ENCODE measurements around the gene RAI2. TPM values are rescaled to one million over a fixed set of nuclear protein-coding genes. Genes with fewer than 3 reads are reported as not detected.
A peak's percentile ranks its signal among the peaks of the same experiment; 100 is the strongest.

RAI2 gene
- total RNA-seq, 1 donor from 2014 or later: 0.17 TPM

- no peak for DNase-seq (ENCODE audit: low read depth)
- TF ChIP-seq, protein P1, sequence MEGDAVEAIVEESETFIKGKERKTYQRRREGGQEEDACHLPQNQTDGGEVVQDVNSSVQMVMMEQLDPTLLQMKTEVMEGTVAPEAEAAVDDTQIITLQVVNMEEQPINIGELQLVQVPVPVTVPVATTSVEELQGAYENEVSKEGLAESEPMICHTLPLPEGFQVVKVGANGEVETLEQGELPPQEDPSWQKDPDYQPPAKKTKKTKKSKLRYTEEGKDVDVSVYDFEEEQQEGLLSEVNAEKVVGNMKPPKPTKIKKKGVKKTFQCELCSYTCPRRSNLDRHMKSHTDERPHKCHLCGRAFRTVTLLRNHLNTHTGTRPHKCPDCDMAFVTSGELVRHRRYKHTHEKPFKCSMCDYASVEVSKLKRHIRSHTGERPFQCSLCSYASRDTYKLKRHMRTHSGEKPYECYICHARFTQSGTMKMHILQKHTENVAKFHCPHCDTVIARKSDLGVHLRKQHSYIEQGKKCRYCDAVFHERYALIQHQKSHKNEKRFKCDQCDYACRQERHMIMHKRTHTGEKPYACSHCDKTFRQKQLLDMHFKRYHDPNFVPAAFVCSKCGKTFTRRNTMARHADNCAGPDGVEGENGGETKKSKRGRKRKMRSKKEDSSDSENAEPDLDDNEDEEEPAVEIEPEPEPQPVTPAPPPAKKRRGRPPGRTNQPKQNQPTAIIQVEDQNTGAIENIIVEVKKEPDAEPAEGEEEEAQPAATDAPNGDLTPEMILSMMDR (conservative IDR thresholded peaks at IDR 0.05; ENCODE audit: low read depth, low read length): no peak
- H3K4me3 ChIP-seq (ENCODE audit: low read depth, low read length): no peak overlapping the region
Measured at GRCh38 chrX:17848545-17849265, 12.4 kb downstream of the RAI2 start.

DNA sequence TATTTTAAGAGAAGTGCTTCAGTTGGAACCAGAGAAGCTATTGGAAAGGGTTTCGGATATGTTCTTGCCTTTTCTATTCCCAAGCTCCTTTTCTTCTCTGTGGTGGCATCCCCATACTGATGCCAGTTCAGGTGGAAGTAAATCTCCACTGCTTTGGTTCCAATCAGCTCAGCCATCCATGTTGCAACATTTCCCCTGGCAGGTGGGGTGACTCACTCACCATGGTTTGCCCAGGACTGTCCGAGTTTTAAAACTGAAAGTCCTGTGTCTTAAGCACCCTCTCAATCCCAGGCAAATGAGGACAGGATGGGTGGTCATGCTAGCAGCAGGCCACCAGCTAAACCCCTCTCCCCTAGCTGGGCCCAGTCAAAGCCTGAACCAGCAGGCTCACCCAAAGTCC, 15.1 kb downstream of the RAI2 start:
- H3K4me3 ChIP-seq (ENCODE audit: low read depth, low read length): no peak overlapping the region
- DNase-seq (ENCODE audit: low read depth): no peak
- TF ChIP-seq, protein P1 (conservative IDR thresholded peaks at IDR 0.05; ENCODE audit: low read depth, low read length): no peak

DNA sequence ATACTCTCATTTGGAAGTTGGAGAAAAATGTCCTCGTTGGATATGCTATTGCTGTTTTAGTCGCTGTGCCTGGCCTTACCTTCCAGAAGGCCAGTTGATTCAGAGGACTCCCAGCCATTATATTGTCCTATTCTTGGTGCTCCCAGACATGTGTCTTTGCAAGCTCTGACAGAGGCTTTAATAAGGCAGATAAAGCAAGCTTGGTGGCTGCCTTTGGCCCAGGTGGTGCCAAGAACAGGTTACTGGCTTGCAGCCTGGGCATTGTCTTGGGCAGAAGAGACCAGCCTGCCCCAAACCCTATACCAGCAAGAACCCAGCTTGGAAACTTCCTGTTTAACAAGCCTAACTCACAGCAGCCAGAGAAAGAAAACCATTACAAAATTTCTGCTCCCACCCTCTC, 16.9 kb downstream of the RAI2 start:
- TF ChIP-seq, protein P1 (conservative IDR thresholded peaks at IDR 0.05; ENCODE audit: low read depth, low read length): no peak
- no peak for DNase-seq (ENCODE audit: low read depth)
- H3K4me3 ChIP-seq (ENCODE audit: low read depth, low read length): no peak overlapping the region

DNA sequence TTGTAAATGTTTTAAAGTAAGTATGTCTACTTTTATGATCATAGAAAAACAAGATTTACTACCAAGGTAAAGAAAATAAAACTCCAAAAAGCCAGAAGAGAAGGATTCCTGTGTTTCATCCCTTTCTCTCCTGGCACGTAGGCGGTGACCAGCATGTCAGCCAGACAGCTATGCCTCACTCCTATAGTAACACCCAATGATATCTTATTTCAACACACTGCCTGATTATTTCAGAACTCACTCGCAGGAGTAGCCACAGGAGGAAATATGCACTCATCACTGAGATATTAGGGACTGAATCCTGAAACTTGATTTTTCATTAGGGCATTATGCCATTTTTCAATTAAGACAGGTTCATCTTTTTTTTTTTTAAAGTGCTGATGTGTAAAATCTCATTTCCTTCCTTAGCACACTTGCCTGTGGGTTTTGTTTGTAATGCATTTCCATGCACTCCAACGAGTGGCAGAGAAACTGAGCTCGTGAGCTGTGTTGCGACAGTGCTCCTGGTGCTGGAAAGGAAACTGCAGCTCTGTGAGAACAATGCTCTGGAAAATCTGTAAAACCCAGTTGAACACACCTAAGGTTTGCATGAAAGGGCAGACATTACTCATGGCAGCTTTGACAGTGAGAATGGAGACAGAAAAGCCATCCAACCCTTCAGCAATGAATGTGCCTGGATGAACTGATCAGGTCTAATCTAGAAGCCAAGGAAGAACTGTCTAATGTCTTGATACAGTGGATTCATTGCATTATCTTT, 18.2 kb downstream of the RAI2 start:
- H3K4me3 ChIP-seq (ENCODE audit: low read depth, low read length): no peak overlapping the region
- DNase-seq (ENCODE audit: low read depth): no peak
- TF ChIP-seq, protein P1 (conservative IDR thresholded peaks at IDR 0.05; ENCODE audit: low read depth, low read length): no peak

GRCh38 chrX:17839269-17839668, 21.8 kb downstream of the RAI2 start:
- no peak for DNase-seq (ENCODE audit: low read depth)
- TF ChIP-seq, protein P1 (conservative IDR thresholded peaks at IDR 0.05; ENCODE audit: low read depth, low read length): peak; percentile 27
- H3K4me3 ChIP-seq (ENCODE audit: low read depth, low read length): no peak overlapping the region

- TF ChIP-seq, protein P1 (conservative IDR thresholded peaks at IDR 0.05; ENCODE audit: low read depth, low read length): no peak
- H3K4me3 ChIP-seq (ENCODE audit: low read depth, low read length): no peak overlapping the region
- DNase-seq (ENCODE audit: low read depth): no peak
Measured at GRCh38 chrX:17836830-17837229, 24.3 kb downstream of the RAI2 start.

Data from epithelial cell of proximal tubule (primary cell).